Measurements from ENCODE around the gene IFT81. TPM values are rescaled to one million over a fixed set of nuclear protein-coding genes. Genes with fewer than 3 reads are reported as not detected.

IFT81 gene
- total RNA-seq, 1 experiment from 2014 or later: 15.5 TPM

DNA sequence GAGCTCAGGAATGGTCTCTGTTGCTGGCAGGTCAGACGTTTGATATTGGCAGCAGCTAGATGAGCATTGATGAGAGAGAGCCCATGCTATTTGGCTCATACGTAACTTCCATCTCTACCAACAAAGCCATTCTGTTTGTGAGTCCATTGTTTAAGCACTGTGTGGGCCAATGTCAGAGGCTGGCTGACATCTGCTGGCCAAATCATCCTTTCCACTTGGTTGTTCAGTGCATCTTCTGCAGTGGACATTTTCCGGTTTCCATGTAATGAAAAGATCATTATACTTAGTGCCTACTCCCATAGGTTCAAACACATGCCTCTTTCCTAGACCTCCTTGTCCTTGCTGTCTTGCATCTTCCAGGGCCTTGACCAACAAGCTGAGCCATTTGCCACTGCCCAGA is 59.2 kb downstream of the IFT81 start:
- no peak for TF ChIP-seq SIN3A (IDR thresholded peaks at IDR 0.05; ENCODE audit: borderline replicate concordance, insufficient read depth, low read depth, low read length)
- TF ChIP-seq TCF7L2 (IDR thresholded peaks at IDR 0.05; ENCODE audit: low read depth, low read length): no peak
- TF ChIP-seq POLR2AphosphoS5 (IDR thresholded peaks at IDR 0.05; ENCODE audit: low read depth, low read length): no peak
- TF ChIP-seq, protein P1, sequence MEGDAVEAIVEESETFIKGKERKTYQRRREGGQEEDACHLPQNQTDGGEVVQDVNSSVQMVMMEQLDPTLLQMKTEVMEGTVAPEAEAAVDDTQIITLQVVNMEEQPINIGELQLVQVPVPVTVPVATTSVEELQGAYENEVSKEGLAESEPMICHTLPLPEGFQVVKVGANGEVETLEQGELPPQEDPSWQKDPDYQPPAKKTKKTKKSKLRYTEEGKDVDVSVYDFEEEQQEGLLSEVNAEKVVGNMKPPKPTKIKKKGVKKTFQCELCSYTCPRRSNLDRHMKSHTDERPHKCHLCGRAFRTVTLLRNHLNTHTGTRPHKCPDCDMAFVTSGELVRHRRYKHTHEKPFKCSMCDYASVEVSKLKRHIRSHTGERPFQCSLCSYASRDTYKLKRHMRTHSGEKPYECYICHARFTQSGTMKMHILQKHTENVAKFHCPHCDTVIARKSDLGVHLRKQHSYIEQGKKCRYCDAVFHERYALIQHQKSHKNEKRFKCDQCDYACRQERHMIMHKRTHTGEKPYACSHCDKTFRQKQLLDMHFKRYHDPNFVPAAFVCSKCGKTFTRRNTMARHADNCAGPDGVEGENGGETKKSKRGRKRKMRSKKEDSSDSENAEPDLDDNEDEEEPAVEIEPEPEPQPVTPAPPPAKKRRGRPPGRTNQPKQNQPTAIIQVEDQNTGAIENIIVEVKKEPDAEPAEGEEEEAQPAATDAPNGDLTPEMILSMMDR (IDR thresholded peaks at IDR 0.05): no peak
- TF ChIP-seq, protein P2, sequence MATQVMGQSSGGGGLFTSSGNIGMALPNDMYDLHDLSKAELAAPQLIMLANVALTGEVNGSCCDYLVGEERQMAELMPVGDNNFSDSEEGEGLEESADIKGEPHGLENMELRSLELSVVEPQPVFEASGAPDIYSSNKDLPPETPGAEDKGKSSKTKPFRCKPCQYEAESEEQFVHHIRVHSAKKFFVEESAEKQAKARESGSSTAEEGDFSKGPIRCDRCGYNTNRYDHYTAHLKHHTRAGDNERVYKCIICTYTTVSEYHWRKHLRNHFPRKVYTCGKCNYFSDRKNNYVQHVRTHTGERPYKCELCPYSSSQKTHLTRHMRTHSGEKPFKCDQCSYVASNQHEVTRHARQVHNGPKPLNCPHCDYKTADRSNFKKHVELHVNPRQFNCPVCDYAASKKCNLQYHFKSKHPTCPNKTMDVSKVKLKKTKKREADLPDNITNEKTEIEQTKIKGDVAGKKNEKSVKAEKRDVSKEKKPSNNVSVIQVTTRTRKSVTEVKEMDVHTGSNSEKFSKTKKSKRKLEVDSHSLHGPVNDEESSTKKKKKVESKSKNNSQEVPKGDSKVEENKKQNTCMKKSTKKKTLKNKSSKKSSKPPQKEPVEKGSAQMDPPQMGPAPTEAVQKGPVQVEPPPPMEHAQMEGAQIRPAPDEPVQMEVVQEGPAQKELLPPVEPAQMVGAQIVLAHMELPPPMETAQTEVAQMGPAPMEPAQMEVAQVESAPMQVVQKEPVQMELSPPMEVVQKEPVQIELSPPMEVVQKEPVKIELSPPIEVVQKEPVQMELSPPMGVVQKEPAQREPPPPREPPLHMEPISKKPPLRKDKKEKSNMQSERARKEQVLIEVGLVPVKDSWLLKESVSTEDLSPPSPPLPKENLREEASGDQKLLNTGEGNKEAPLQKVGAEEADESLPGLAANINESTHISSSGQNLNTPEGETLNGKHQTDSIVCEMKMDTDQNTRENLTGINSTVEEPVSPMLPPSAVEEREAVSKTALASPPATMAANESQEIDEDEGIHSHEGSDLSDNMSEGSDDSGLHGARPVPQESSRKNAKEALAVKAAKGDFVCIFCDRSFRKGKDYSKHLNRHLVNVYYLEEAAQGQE (IDR thresholded peaks at IDR 0.05; ENCODE audit: insufficient read depth in 1 of 2, low read depth in 2 of 2, low read length in 1 of 2): no peak
- Histone ChIP-seq H3K9me3 (ENCODE audit: control insufficient read depth, insufficient read depth, low read depth, low read length) (no peaks in the 10 kb centered on the region), H3K4me1 (ENCODE audit: control insufficient read depth, insufficient read depth, low read length) (no peaks in the 10 kb centered on the region), H3K4me3 (ENCODE audit: low read depth in 2 of 2, low read length in 2 of 2) (no peak overlapping the region), H3K27me3 (ENCODE audit: control insufficient read depth, insufficient read depth, low read length) (no peaks in the 10 kb centered on the region), H3K36me3 (ENCODE audit: control insufficient read depth, insufficient read depth, low read length) (no peaks in the 10 kb centered on the region), H3K27ac (ENCODE audit: low read length) (no peak overlapping the region)
- in situ Hi-C loops (cut with HindIII; ENCODE audit: low pct_unique_long_range_greater_than_20kb, low sequenced_read_pairs): no loop called here
- POLR2A ChIA-PET: no interaction called here
- no TSS peak for BruUV-seq (replicated peaks)
- DNase-seq (ENCODE audit: low read depth, low spot score) (no peak), ATAC-seq (no peak)
- CTCF ChIA-PET: no interaction called here
- intact Hi-C loops (cut with micrococcal nuclease; ENCODE audit: unreplicated experiment): no loop called here

DNA sequence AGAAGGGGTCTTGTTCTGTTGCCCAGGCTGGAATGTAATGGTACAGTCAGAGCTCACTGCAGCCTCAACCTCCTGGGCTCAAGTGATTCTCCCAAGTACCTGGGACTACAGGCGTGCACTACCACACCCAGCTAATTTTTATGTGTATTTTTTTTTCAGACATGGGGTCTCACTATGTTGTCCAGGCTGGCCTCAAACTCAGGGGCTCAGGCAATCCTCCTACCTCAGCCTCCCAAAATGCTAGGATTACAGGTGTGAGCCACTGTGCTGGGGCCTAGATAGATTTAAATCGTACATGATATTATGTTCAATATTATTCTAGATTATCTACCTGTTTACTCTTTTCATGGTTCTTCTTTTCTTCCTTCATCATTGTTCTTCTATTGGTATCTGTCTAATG is 61.5 kb downstream of the IFT81 start:
- Histone ChIP-seq H3K27me3 (ENCODE audit: control insufficient read depth, insufficient read depth, low read length) (no peaks in the 10 kb centered on the region), H3K4me1 (ENCODE audit: control insufficient read depth, insufficient read depth, low read length) (no peaks in the 10 kb centered on the region), H3K27ac (ENCODE audit: low read length) (no peak overlapping the region), H3K36me3 (ENCODE audit: control insufficient read depth, insufficient read depth, low read length) (no peaks in the 10 kb centered on the region), H3K9me3 (ENCODE audit: control insufficient read depth, insufficient read depth, low read depth, low read length) (no peaks in the 10 kb centered on the region), H3K4me3 (ENCODE audit: low read depth in 2 of 2, low read length in 2 of 2) (no peak overlapping the region)
- in situ Hi-C loops (cut with HindIII; ENCODE audit: low pct_unique_long_range_greater_than_20kb, low sequenced_read_pairs): no loop called here
- intact Hi-C loops (cut with micrococcal nuclease; ENCODE audit: unreplicated experiment): no loop called here
- ChIA-PET POLR2A (interaction anchor here (0.7 kb wide), 1 partner anchor 40 kb away, joined by 5 read pairs; no protein-coding TSS in a partner anchor), CTCF (no interaction called here)
- ATAC-seq (no peak), DNase-seq (ENCODE audit: low read depth, low spot score) (no peak)
- no TSS peak for BruUV-seq (replicated peaks)
- no peak for TF ChIP-seq TCF7L2 (IDR thresholded peaks at IDR 0.05; ENCODE audit: low read depth, low read length)
- no peak for TF ChIP-seq SIN3A (IDR thresholded peaks at IDR 0.05; ENCODE audit: borderline replicate concordance, insufficient read depth, low read depth, low read length)
- no peak for TF ChIP-seq POLR2AphosphoS5 (IDR thresholded peaks at IDR 0.05; ENCODE audit: low read depth, low read length)
- TF ChIP-seq, protein P2 (IDR thresholded peaks at IDR 0.05; ENCODE audit: insufficient read depth in 1 of 2, low read depth in 2 of 2, low read length in 1 of 2): no peak
- TF ChIP-seq, protein P1 (IDR thresholded peaks at IDR 0.05): no peak

Data from Panc1 (cell line).